HG03196 (cell line): ENCODE data around the gene MPZL1.

ENCODE experiments used
- ATAC-seq: cut with Tn5 transposase; IDR thresholded peaks from one replicate; pipeline ENCODE4 v1.9.1; 2021; ENCODE audit not compliant: unreplicated experiment

The MPZL1 gene

GRCh38 chr1:167721617-167722151 lies at the start of gene MPZL1:
Gene MPZL1, plus strand, starts transcription at chr1:167721982. Its CDS starts 170 bp downstream, at chr1:167722152.
- peak; percentile 78 for ATAC-seq

- no peak for ATAC-seq
Observed at GRCh38 chr1:167672831-167673230, 49.0 kb upstream of the MPZL1 start.

- ATAC-seq = no peak
Observed at GRCh38 chr1:167673265-167673664, 48.5 kb upstream of the MPZL1 start.

GRCh38 chr1:167674156-167674555 lies 47.6 kb upstream of the MPZL1 start:
- ATAC-seq = no peak

- no peak for ATAC-seq
Observed at GRCh38 chr1:167675440-167675839, 46.3 kb upstream of the MPZL1 start.

GRCh38 chr1:167676205-167676915 lies 45.4 kb upstream of the MPZL1 start:
- peak; percentile 37 for ATAC-seq

GRCh38 chr1:167676916-167677848 lies 44.6 kb upstream of the MPZL1 start:
- peak; percentile 18 for ATAC-seq

- ATAC-seq = no peak
Observed at GRCh38 chr1:167678422-167678821, 43.4 kb upstream of the MPZL1 start.

- ATAC-seq = no peak
Observed at GRCh38 chr1:167678838-167679237, 42.9 kb upstream of the MPZL1 start.

GRCh38 chr1:167679714-167680113 lies 42.1 kb upstream of the MPZL1 start:
- no peak for ATAC-seq

GRCh38 chr1:167681024-167681423 lies 40.8 kb upstream of the MPZL1 start:
- ATAC-seq = no peak

GRCh38 chr1:167681451-167682098 lies 40.2 kb upstream of the MPZL1 start:
- ATAC-seq = no peak

GRCh38 chr1:167683226-167683625 lies 38.6 kb upstream of the MPZL1 start:
- no peak for ATAC-seq

- ATAC-seq = no peak
Observed at GRCh38 chr1:167683641-167684502, 37.9 kb upstream of the MPZL1 start.

- ATAC-seq = no peak
Observed at GRCh38 chr1:167685844-167686243, 35.9 kb upstream of the MPZL1 start.

- peak; percentile 52 for ATAC-seq
Observed at GRCh38 chr1:167687919-167688519, 33.8 kb upstream of the MPZL1 start.

GRCh38 chr1:167689567-167689920 lies 32.2 kb upstream of the MPZL1 start:
- no peak for ATAC-seq

GRCh38 chr1:167690053-167690452 lies 31.7 kb upstream of the MPZL1 start:
- no peak for ATAC-seq

GRCh38 chr1:167693425-167694045 lies 28.2 kb upstream of the MPZL1 start:
- no peak for ATAC-seq

GRCh38 chr1:167694691-167695090 lies 27.1 kb upstream of the MPZL1 start:
- no peak for ATAC-seq
